Lower lobe of right lung (tissue), 2 donors: ENCODE results near the gene ZNF397. TPM values are rescaled to one million over a fixed set of nuclear protein-coding genes. Genes with fewer than 3 reads are reported as not detected.

Experiments
- ATAC-seq, 2 donors: fragments of 200-7000 bp; cut with Tn5 transposase; one replicate each; pipeline ENCODE4 v1.9.1; 2020 to 2022; ENCODE audit warnings: mild to moderate bottlenecking in 2 of 2, moderate library complexity in 2 of 2
- DNase-seq: peaks from one replicate; pipeline ENCODE4 v3.0.0-alpha.2; 2020
- H3K27ac ChIP-seq: fragments of 200-600 bp; one replicate; pipeline ENCODE4 v1.8.0; 2022
- H3K27me3 ChIP-seq: fragments of 200-600 bp; one replicate; pipeline ENCODE4 v1.8.0; 2022; ENCODE audit warnings: low read depth
- H3K36me3 ChIP-seq: fragments of 200-600 bp; one replicate; pipeline ENCODE4 v1.8.0; 2022; ENCODE audit warnings: mild to moderate bottlenecking
- H3K4me1 ChIP-seq: fragments of 200-600 bp; one replicate; pipeline ENCODE4 v1.8.0; 2022
- H3K4me3 ChIP-seq: fragments of 200-600 bp; one replicate; pipeline ENCODE4 v1.8.0; 2022; ENCODE audit warnings: mild to moderate bottlenecking
- H3K9me3 ChIP-seq: fragments of 200-600 bp; one replicate; pipeline ENCODE4 v1.8.0; 2022
- CTCF ChIP-seq: fragments of 200-600 bp; IDR thresholded peaks from one replicate; pipeline ENCODE4 v1.8.0; 2022; ENCODE audit warnings: antibody characterized with exemption, mild to moderate bottlenecking
- intact Hi-C: fragments of 100-400 bp; cut with DNase I; formaldehyde crosslinking; loops from one replicate; pipeline ENCODE4 v1.11.0; 2022
- total RNA-seq: library from RNA; stranded (reverse); fragmentation: NEBNext Ultra II Directional; extraction: Animal tissue kit (Norgen Biotek cat#: 25700); gene quantifications from one replicate; pipeline ENCODE4 v1.2.1, GENCODE V29; 2021
- donor health status: DM: no; HTN: yes; CAD: no; lungs with severe emphysema.

ZNF397 gene
- total RNA-seq, 1 donor from 2014 or later, result 33.1 TPM

- H3K36me3 ChIP-seq, result peaks cover 7% of the 10 kb centered on the region
- no peaks in the 10 kb centered on the region for H3K27me3 ChIP-seq
- no peak for ATAC-seq
- DNase-seq, result no peak
- no peaks in the 10 kb centered on the region for H3K9me3 ChIP-seq
- peaks cover 22% of the 10 kb centered on the region for H3K4me1 ChIP-seq
- peak overlapping the region; percentile 76 for H3K4me3 ChIP-seq
- no peak for TF ChIP-seq CTCF
- no peak overlapping the region for H3K27ac ChIP-seq
- intact Hi-C loops, result no loop called here
Observed at GRCh38 chr18:35291166-35291565, 50.3 kb downstream of the ZNF397 start.

GRCh38 chr18:35296060-35296459 is 55.2 kb downstream of the ZNF397 start:
- ATAC-seq, result no peak
- intact Hi-C loops, result no loop called here

GRCh38 chr18:35303610-35304009 is 62.8 kb downstream of the ZNF397 start:
- Histone ChIP-seq H3K27me3 (no peaks in the 10 kb centered on the region), H3K27ac (no peak overlapping the region), H3K4me1 (no peaks in the 10 kb centered on the region), H3K4me3 (no peak overlapping the region), H3K9me3 (peaks cover 96% of the 10 kb centered on the region), H3K36me3 (peaks cover 12% of the 10 kb centered on the region)
- no peak for TF ChIP-seq CTCF
- intact Hi-C loops, result no loop called here
- no peak for ATAC-seq
- no peak for DNase-seq

More at GRCh38 chr18:35296060-35296459, 55.2 kb downstream of the ZNF397 start:
- TF ChIP-seq CTCF, result no peak
- peaks cover 12% of the 10 kb centered on the region for H3K4me1 ChIP-seq
- peaks cover 20% of the 10 kb centered on the region for H3K36me3 ChIP-seq
- H3K9me3 ChIP-seq, result peaks cover 20% of the 10 kb centered on the region
- H3K27ac ChIP-seq, result no peak overlapping the region
- no peaks in the 10 kb centered on the region for H3K27me3 ChIP-seq
- no peak for DNase-seq
- H3K4me3 ChIP-seq, result no peak overlapping the region

- Histone ChIP-seq H3K27me3 (no peaks in the 10 kb centered on the region), H3K4me1 (no peaks in the 10 kb centered on the region), H3K27ac (no peak overlapping the region), H3K9me3 (peaks cover 99% of the 10 kb centered on the region), H3K4me3 (no peak overlapping the region), H3K36me3 (peaks cover 6% of the 10 kb centered on the region)
- ATAC-seq (no peak), DNase-seq (no peak)
- intact Hi-C loops, result no loop called here
- no peak for TF ChIP-seq CTCF
Observed at GRCh38 chr18:35306588-35307250, 65.9 kb downstream of the ZNF397 start.

Other genes with a start within 250 kb of the ZNF397 start
- 33.8 TPM for gene MAPRE2, start 199.6 kb upstream of the ZNF397 start, total RNA-seq
- gene ZSCAN30, start 49.2 kb downstream of the ZNF397 start, total RNA-seq, result 18.8 TPM
- 51.8 TPM for gene ZNF24, start 103.4 kb downstream of the ZNF397 start, total RNA-seq
- 4.4 TPM for gene ZNF396, start 136.3 kb downstream of the ZNF397 start, total RNA-seq